A549 (cell line): ENCODE measurements around the gene BIN1.

ENCODE experiments used
- BHLHE40 ChIP-seq: IDR thresholded peaks from 2 replicates; pipeline ENCODE4 v1.6.1; 2012; ENCODE audit warnings: low read depth, low read length, inconsistent platforms
- CBX2 ChIP-seq: fragments of 200-600 bp; sonication (generic); IDR thresholded peaks from 2 replicates; pipeline ENCODE4 v1.6.1; 2016; ENCODE audit warnings: low read depth, mild to moderate bottlenecking, borderline replicate concordance
- CTCF ChIP-seq: fragments of >200 bp; sonication (Bioruptor Twin); formaldehyde crosslinking; IDR thresholded peaks from 3 replicates; pipeline ENCODE4 v1.5.1; 2016
- EP300 ChIP-seq, 2 experiments: fragments of >200 bp; sonication (Bioruptor Twin); formaldehyde crosslinking; IDR thresholded peaks; 2 replicates in 1 of 2; 3 replicates in 1 of 2; pipeline ENCODE4 v1.6.1; 2016 to 2017
- MAZ ChIP-seq: fragments of 150-350 bp; IDR thresholded peaks from 2 replicates; pipeline ENCODE4 v1.6.1; 2014; ENCODE audit warnings: antibody characterized with exemption, low read depth, low read length, borderline replicate concordance
- PBX3 ChIP-seq: IDR thresholded peaks from 2 replicates; pipeline ENCODE4 v1.6.1; 2012
- POLR2A ChIP-seq: IDR thresholded peaks from 2 replicates; pipeline ENCODE4 v1.6.1; 2012; ENCODE audit warnings: mild to moderate bottlenecking, low read length
- RCOR1 ChIP-seq: fragments of 150-350 bp; IDR thresholded peaks from 2 replicates; pipeline ENCODE4 v1.6.1; 2014; ENCODE audit warnings: antibody characterized with exemption, low read length, low read depth
- REST ChIP-seq: fragments of 200-600 bp; sonication (generic); IDR thresholded peaks from 2 replicates; pipeline ENCODE4 v1.6.1; 2016; ENCODE audit warnings: antibody characterized with exemption, mild to moderate bottlenecking, moderate library complexity
- RNF2 ChIP-seq: fragments of 200-600 bp; sonication (generic); IDR thresholded peaks from 2 replicates; pipeline ENCODE4 v1.6.1; 2016; ENCODE audit warnings: low read depth, mild to moderate bottlenecking, antibody characterized with exemption, moderate library complexity, borderline replicate concordance
- SMC3 ChIP-seq: fragments of >200 bp; sonication (Bioruptor Twin); formaldehyde crosslinking; IDR thresholded peaks from 3 replicates; pipeline ENCODE4 v1.6.1; 2018; ENCODE audit warnings: inconsistent platforms
- SREBF2 ChIP-seq: fragments of 450-650 bp; IDR thresholded peaks from 2 replicates; pipeline ENCODE4 v1.6.1; 2014; ENCODE audit warnings: mild to moderate bottlenecking, moderate library complexity
- TFCP2L1 ChIP-seq: fragments of 250-450 bp; sonication (Bioruptor Pico); IDR thresholded peaks from 2 replicates; pipeline ENCODE4 v1.5.0; 2021; ENCODE audit warnings: mild to moderate bottlenecking

GRCh38 chr2:127118038-127118437, 11.1 kb upstream of the BIN1 start:
- TF ChIP-seq CBX2 (no peak), RNF2 (no peak), REST (no peak), BHLHE40 (no peak), CTCF (no peak), MAZ (no peak), TFCP2L1 (CRISPR knock-in tag) (no peak), PBX3 (no peak), SMC3 (no peak), EP300 (IDR thresholded peaks at IDR 0.05) (no peak), POLR2A (no peak), SREBF2 (no peak), RCOR1 (no peak)
